ENCODE data around the gene NUDT19. TPM values are rescaled to one million over a fixed set of nuclear protein-coding genes. Genes with fewer than 3 reads are reported as not detected.
"Not testable (repeated sequence)": the region's sequence is repeated elsewhere in the genome, so short reads cannot be mapped to it uniquely, and the experiment has no call there.

Gene NUDT19
- total RNA-seq, 1 donor from 2014 or later: 11.4 TPM

DNA sequence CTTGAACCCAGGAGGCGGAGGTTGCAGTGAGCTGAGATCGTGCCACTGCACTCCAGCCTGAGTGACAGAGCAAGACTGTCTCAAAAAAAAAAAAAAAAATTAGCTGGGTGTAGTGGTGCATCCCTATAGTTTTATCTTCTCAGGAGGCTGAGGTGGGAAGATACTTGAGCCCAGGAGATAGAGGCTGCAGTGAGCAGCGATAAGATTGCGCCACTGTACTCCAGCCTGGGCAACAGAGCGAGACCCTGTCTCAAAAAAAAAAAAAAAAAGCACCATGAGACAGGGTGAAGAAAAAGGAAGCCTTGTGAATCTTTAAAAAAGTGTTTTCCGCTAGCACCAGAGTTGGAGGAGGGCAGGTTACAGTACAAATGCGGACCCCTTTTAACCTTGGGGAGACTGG is 24.6 kb downstream of the NUDT19 start:
- DNase-seq: not testable (repeated sequence)

- DNase-seq: no peak
Observed at GRCh38 chr19:32717496-32717895, 25.9 kb downstream of the NUDT19 start.

GRCh38 chr19:32718286-32718685 is 26.7 kb downstream of the NUDT19 start:
- DNase-seq: no peak

- DNase-seq: no peak
Observed at GRCh38 chr19:32719611-32720059, 28.0 kb downstream of the NUDT19 start, which contains the start of gene TDRD12. TSS of gene TDRD12 (plus strand) at chr19:32719767. CDS start at chr19:32720073, 306 bp downstream.

GRCh38 chr19:32720216-32720935 is 28.8 kb downstream of the NUDT19 start:
- DNase-seq: no peak

DNA sequence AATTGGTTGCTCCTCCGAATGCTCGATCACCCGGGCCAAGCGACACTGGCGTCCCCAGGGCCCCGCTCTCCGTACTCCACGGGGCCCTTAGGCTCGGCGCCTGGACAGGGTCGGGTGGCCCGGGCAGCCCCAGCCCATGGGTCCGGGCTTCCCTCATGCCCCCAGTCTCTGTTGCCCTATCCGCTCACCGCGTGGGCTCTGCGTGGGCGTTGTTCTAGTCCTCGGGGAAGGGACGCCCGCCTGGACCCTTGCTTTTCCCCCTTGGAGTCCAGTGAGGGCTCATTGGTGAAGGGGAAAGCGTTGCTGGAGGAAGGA is 29.3 kb downstream of the NUDT19 start:
- no peak for DNase-seq

DNA sequence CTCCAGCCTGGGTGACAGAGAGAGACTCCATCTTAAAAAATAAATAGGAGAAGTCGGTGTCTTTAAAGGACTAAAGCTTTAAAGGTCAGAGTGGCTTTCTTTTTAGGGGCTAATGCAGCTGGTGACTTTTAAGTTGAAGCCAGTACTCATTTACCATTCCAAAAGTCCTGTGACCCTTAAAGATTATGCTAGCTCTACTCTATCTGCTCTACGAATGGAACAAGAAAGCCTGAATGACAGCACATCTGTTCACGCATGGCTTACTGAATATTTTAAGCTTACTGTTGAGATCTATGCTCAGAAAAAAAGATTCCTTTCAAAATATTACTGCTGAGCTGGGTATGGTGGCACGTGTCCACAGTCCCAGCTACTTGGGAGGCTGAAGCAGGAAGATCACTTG is 44.3 kb downstream of the NUDT19 start:
- no peak for DNase-seq

DNA sequence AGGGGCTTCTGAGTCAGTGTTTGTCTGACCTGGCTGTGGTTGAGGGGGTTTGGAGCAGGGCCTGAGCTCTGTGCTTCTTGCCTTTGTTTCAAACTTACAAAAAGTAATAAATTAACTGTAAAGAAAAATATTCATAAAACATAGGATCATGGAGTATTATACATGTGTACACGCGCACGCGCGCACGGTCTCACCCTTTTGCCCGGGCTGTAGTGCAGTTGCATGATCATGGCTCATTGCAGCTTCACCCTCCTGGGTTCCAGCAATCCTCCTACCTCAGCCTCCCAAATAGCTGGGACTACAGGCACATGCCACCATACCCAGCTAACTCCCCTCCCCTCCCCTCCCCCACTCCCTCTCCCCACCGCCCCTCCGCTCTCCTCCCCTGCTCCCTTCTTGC is 51.4 kb downstream of the NUDT19 start:
- no peak for DNase-seq

GRCh38 chr19:32743447-32743846 is 51.8 kb downstream of the NUDT19 start:
- no peak for DNase-seq

DNA sequence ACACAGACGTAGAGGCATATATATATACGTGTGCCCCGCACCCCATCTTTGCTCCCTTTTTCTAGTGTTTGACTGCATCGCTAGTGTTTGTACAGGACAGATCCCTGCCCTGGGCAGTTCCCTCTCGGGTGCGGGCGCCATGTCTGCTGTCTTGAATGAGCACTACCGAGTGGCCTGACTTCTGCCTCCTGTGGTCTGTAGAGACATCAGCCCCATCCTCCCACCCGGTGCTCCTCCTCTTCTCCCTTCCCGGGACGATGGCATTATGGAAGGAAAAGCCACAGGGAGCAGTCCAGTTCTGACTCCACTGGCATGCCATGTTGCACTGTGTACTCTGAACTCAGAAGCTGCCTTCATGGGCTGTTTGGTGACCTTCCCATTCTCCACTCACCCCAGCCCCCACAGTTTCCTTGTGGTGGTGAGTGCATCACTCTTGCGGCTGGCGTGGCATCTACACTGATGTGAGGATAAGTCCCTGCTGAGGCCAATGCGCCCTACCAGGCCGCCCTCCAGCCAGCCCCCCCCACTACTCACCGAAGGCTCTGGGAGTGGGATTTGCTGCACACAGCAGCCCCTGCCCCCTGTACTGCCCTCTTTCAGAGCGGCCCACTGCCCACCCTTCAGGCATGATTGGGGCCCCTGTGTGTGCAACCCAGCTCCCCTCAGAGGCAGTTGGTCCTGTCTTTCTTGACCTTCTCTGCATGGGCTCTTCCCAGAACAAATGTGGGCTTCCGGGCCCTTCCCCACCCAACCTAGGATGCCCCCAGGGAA is 53.1 kb downstream of the NUDT19 start:
- DNase-seq: no peak

GRCh38 chr19:32745594-32746251 is 54.1 kb downstream of the NUDT19 start:
- not testable (repeated sequence) for DNase-seq

- DNase-seq: not testable (repeated sequence)
Observed at GRCh38 chr19:32746631-32747196, 55.1 kb downstream of the NUDT19 start.

- DNase-seq: no peak
Observed at GRCh38 chr19:32748497-32748896, 56.9 kb downstream of the NUDT19 start.

DNA sequence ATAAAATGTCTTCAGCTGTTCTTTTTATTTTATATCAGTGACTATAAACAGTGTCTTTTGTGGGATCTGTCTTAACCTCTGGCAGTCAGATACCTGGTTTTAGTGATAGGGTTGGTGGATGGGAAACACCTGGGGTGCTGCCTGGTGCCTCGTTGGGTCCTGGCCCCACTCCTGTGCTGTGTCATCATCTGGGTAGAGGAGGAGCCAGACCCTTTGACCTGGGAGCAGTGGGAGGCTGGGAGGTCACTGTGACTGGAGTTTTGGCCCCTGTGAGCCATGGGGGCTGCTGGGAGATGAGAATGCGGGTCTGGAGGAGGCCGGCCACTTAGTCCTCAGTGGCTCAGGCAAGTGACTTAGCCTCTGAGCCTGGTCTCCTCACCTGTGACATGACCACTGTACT is 57.3 kb downstream of the NUDT19 start:
- no peak for DNase-seq

DNA sequence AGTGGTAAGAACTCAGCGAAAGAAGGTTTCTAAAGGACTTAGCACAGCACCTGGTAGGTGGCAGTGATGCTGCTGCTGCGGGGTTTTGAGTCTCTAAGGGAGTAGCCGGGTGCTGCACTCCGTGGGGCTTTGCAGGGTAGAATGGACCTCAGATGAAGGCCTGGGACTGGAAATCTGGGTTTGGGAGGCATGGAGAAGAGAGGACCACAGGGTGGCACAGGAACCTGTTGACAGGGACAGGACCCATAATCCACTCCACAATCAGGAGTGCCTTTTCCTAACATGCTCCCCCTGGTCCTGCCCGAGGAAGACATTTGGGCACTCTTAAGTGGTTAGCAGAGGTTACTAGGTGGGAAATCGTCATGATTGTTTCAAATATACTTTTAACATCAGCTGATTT is 57.7 kb downstream of the NUDT19 start:
- no peak for DNase-seq

- no peak for DNase-seq
Observed at GRCh38 chr19:32750441-32751055, 58.9 kb downstream of the NUDT19 start.

- no peak for DNase-seq
Observed at GRCh38 chr19:32751066-32751465, 59.4 kb downstream of the NUDT19 start.

DNA sequence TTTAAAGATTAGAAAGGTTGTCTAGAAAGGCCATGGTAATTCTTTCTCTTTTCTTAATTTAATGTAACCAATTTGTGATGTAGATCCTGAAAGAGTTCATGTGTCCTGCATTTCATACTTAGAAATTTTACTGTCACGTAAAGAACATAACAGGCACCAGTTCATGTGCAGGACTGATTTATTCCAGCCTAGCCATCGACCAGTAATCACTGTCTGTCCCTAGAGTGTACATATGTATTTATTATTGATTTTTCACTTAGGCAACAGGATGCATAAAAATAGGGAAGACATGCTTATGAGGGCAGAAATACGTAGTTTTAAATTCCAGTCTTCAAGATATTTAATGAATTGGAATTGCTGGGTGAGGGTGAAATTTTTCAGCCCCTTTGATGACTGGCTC is 65.6 kb downstream of the NUDT19 start:
- no peak for DNase-seq
